ENCODE measurements around the gene FKBP4.

Gene FKBP4

GRCh38 chr12:2783936-2784600 lies 10.7 kb upstream of the FKBP4 start:
- DNase-seq: peak; percentile 27

- no peak for DNase-seq
Observed at GRCh38 chr12:2785017-2785416, 9.8 kb upstream of the FKBP4 start.

GRCh38 chr12:2791089-2791488 lies 3.7 kb upstream of the FKBP4 start:
- no peak for DNase-seq

GRCh38 chr12:2792671-2793500 lies 1.9 kb upstream of the FKBP4 start:
- no peak for DNase-seq

- no peak for DNase-seq
Observed at GRCh38 chr12:2793561-2793960, 1.2 kb upstream of the FKBP4 start.

- DNase-seq: peak; percentile 37
Observed at GRCh38 chr12:2794191-2794735, 507 bp upstream of the FKBP4 start.

GRCh38 chr12:2795291-2796186 lies 769 bp downstream of the FKBP4 start:
- DNase-seq: peak; percentile 76

- no peak for DNase-seq
Observed at GRCh38 chr12:2796187-2796666, 1.5 kb downstream of the FKBP4 start.

GRCh38 chr12:2797721-2798418 lies 3.1 kb downstream of the FKBP4 start:
- DNase-seq: no peak

GRCh38 chr12:2800046-2800570 lies 5.3 kb downstream of the FKBP4 start:
- no peak for DNase-seq

GRCh38 chr12:2801044-2801783 lies 6.4 kb downstream of the FKBP4 start:
- no peak for DNase-seq

GRCh38 chr12:2803635-2804392 lies 9.0 kb downstream of the FKBP4 start:
- no peak for DNase-seq

- no peak for DNase-seq
Observed at GRCh38 chr12:2804393-2805142, 9.8 kb downstream of the FKBP4 start.

- DNase-seq: no peak
Observed at GRCh38 chr12:2805143-2805520, 10.4 kb downstream of the FKBP4 start.

- no peak for DNase-seq
Observed at GRCh38 chr12:2806700-2807099, 11.9 kb downstream of the FKBP4 start.

- no peak for DNase-seq
Observed at GRCh38 chr12:2811801-2812200, 17.0 kb downstream of the FKBP4 start.

GRCh38 chr12:2812290-2813213 lies 17.8 kb downstream of the FKBP4 start, which contains the start of gene ITFG2:
Gene ITFG2, plus strand, starts transcription at chr12:2812668. Its CDS starts 93 bp downstream, at chr12:2812761.
- peak; percentile 43 for DNase-seq

Measured in 8988T (cell line).